Gastrocnemius medialis (tissue), 4 donors: ENCODE measurements around the gene PCCA.

ENCODE experiments used
- CTCF ChIP-seq, 5 experiments: fragments of 450-650 bp in 3 of 5; fragments of 200-600 bp in 2 of 5; sonication (generic) in 2 of 5; IDR thresholded peaks in 4 of 5; conservative IDR thresholded peaks in 1 of 5; 1 replicate in 4 of 5; 2 replicates in 1 of 5; pipeline ENCODE4 v1.5.1; 2016 to 2019; ENCODE audit warnings: antibody characterized with exemption in 5 of 5, mild to moderate bottlenecking in 3 of 5, moderate library complexity in 3 of 5
- POLR2A ChIP-seq, 2 donors: fragments of 450-650 bp; IDR thresholded peaks; one replicate each; pipeline ENCODE4 v1.6.1; 2017; ENCODE audit warnings: antibody characterized with exemption in 2 of 2, mild to moderate bottlenecking in 2 of 2, moderate library complexity in 2 of 2

GRCh38 chr13:100480676-100481075, 391.8 kb downstream of the PCCA start:
- no peak for TF ChIP-seq CTCF (IDR thresholded peaks at IDR 0.05 in 4 of 5, conservative IDR thresholded peaks at IDR 0.05 in 1 of 5)
- TF ChIP-seq POLR2A (IDR thresholded peaks at IDR 0.05): no peak
